Lower lobe of right lung (tissue), 2 donors: ENCODE results near the gene ZNF208. TPM values are rescaled to one million over a fixed set of nuclear protein-coding genes. Genes with fewer than 3 reads are reported as not detected.
"Not testable (repeated sequence)": the region's sequence is repeated elsewhere in the genome, so short reads cannot be mapped to it uniquely, and the experiment has no call there.

Experiments
- ATAC-seq, 2 donors: fragments of 200-7000 bp; cut with Tn5 transposase; one replicate each; pipeline ENCODE4 v1.9.1; 2020 to 2022; ENCODE audit warnings: mild to moderate bottlenecking in 2 of 2, moderate library complexity in 2 of 2
- DNase-seq: peaks from one replicate; pipeline ENCODE4 v3.0.0-alpha.2; 2020
- H3K27ac ChIP-seq: fragments of 200-600 bp; one replicate; pipeline ENCODE4 v1.8.0; 2022
- H3K27me3 ChIP-seq: fragments of 200-600 bp; one replicate; pipeline ENCODE4 v1.8.0; 2022; ENCODE audit warnings: low read depth
- H3K36me3 ChIP-seq: fragments of 200-600 bp; one replicate; pipeline ENCODE4 v1.8.0; 2022; ENCODE audit warnings: mild to moderate bottlenecking
- H3K4me1 ChIP-seq: fragments of 200-600 bp; one replicate; pipeline ENCODE4 v1.8.0; 2022
- H3K4me3 ChIP-seq: fragments of 200-600 bp; one replicate; pipeline ENCODE4 v1.8.0; 2022; ENCODE audit warnings: mild to moderate bottlenecking
- H3K9me3 ChIP-seq: fragments of 200-600 bp; one replicate; pipeline ENCODE4 v1.8.0; 2022
- intact Hi-C: fragments of 100-400 bp; cut with DNase I; formaldehyde crosslinking; loops from one replicate; pipeline ENCODE4 v1.11.0; 2022
- total RNA-seq: library from RNA; stranded (reverse); fragmentation: NEBNext Ultra II Directional; extraction: Animal tissue kit (Norgen Biotek cat#: 25700); gene quantifications from one replicate; pipeline ENCODE4 v1.2.1, GENCODE V29; 2021
- TF ChIP-seq, protein P1 (sequence below): fragments of 200-600 bp; IDR thresholded peaks from one replicate; pipeline ENCODE4 v1.8.0; 2022; ENCODE audit warnings: antibody characterized with exemption, mild to moderate bottlenecking
- donor health status: DM: no; HTN: yes; CAD: no; lungs with severe emphysema.

ZNF208 gene
- total RNA-seq, 1 donor from 2014 or later: 6.4 TPM

DNA sequence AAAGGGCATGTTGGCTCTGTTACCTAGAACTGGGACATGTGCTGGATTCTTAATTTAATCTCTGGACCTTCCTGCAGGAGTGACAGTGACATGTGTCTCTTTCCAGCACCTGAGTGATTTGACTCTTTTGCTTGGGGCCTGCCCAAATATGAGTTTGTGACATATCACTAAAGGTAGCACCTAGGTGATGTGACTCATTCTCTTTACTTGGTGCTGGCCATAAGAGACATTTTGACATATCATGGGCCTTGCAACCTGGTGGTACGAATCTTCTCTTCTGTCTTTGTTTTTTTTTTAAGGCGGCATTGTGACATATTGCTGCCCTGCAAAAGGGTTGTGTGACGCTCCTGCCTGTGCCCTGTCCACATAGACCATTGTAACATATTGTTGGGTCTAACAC, 108.9 kb downstream of the ZNF208 start:
- DNase-seq (no peak), ATAC-seq (no peak)
- H3K27me3 ChIP-seq: no peaks in the 10 kb centered on the region
- no peaks in the 10 kb centered on the region for H3K36me3 ChIP-seq
- no peak overlapping the region for H3K4me3 ChIP-seq
- intact Hi-C loops: no loop called here
- peaks cover 4% of the 10 kb centered on the region for H3K9me3 ChIP-seq
- H3K27ac ChIP-seq: no peak overlapping the region
- H3K4me1 ChIP-seq: no peaks in the 10 kb centered on the region
- TF ChIP-seq, protein P1, sequence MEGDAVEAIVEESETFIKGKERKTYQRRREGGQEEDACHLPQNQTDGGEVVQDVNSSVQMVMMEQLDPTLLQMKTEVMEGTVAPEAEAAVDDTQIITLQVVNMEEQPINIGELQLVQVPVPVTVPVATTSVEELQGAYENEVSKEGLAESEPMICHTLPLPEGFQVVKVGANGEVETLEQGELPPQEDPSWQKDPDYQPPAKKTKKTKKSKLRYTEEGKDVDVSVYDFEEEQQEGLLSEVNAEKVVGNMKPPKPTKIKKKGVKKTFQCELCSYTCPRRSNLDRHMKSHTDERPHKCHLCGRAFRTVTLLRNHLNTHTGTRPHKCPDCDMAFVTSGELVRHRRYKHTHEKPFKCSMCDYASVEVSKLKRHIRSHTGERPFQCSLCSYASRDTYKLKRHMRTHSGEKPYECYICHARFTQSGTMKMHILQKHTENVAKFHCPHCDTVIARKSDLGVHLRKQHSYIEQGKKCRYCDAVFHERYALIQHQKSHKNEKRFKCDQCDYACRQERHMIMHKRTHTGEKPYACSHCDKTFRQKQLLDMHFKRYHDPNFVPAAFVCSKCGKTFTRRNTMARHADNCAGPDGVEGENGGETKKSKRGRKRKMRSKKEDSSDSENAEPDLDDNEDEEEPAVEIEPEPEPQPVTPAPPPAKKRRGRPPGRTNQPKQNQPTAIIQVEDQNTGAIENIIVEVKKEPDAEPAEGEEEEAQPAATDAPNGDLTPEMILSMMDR: no peak

DNA sequence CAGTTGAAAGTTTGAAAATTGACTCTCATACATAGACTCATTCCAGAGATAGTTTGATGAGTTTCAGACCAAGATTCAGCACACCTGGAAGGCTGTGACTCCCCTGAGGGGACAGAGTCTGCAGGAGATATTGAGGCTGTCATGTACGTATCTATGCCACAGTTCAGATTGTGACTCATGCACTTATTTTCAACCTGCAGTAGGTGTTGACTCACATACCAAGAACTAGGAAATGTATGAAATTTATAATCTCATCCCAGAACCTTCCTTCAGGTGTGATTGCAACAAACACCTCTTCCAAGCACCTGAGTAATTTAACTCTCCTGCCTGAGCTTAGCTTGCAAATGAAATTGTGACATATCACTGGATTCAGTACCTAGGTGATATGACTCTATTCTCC, 110.3 kb downstream of the ZNF208 start:
- no peaks in the 10 kb centered on the region for H3K4me1 ChIP-seq
- ATAC-seq: no peak
- no peaks in the 10 kb centered on the region for H3K36me3 ChIP-seq
- no peak overlapping the region for H3K27ac ChIP-seq
- TF ChIP-seq, protein P1: no peak
- peaks cover 7% of the 10 kb centered on the region for H3K9me3 ChIP-seq
- no peak for DNase-seq
- no peaks in the 10 kb centered on the region for H3K27me3 ChIP-seq
- no peak overlapping the region for H3K4me3 ChIP-seq
- intact Hi-C loops: no loop called here

DNA sequence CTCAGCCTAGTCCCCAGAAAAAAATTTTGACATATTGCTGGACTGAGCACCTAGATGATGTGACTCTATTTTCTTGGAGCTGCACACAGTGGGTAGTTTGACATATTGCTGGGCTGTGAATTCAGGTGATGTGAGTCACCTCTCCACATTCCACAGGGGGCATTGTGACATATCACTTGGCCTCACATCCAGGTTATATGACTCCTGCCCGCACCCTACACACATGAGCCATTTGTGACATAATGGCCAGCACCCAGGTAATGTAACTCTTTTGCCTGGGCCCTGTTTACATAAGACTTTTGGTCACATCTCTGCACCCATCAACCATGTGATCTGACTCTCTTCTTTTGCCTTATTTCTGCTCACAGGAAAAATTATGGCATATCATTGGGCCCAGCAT, 119.7 kb downstream of the ZNF208 start:
- intact Hi-C loops: no loop called here
- H3K36me3 ChIP-seq: no peaks in the 10 kb centered on the region
- no peaks in the 10 kb centered on the region for H3K27me3 ChIP-seq
- TF ChIP-seq, protein P1: no peak
- ATAC-seq (no peak), DNase-seq (no peak)
- peaks cover 15% of the 10 kb centered on the region for H3K9me3 ChIP-seq
- H3K4me1 ChIP-seq: no peaks in the 10 kb centered on the region
- no peak overlapping the region for H3K4me3 ChIP-seq
- H3K27ac ChIP-seq: no peak overlapping the region

DNA sequence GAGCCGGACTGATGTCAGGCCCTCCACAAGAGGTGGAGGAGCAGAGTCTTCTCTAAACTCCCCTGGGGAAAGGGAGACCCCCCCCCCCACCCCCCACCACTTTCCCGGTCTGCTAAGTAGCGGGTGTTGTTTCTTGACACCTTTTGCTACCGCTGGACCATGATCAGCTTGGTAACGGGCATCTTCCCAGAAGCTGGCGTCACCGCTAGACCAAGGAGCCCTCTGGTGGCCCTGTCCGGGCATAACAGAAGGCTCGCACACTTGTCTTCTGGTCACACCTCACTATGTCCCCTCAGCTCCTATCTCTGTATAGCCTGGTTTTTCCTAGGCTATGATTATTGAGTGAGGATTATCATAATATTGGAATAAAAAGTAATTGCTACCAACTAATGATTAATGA, 120.7 kb downstream of the ZNF208 start:
- H3K4me1 ChIP-seq, H3K9me3 ChIP-seq, H3K27me3 ChIP-seq, H3K4me3 ChIP-seq, intact Hi-C loops, H3K36me3 ChIP-seq, ATAC-seq, H3K27ac ChIP-seq: not testable (repeated sequence)
- DNase-seq: peak; percentile 48
- TF ChIP-seq, protein P1: peak; percentile 43

DNA sequence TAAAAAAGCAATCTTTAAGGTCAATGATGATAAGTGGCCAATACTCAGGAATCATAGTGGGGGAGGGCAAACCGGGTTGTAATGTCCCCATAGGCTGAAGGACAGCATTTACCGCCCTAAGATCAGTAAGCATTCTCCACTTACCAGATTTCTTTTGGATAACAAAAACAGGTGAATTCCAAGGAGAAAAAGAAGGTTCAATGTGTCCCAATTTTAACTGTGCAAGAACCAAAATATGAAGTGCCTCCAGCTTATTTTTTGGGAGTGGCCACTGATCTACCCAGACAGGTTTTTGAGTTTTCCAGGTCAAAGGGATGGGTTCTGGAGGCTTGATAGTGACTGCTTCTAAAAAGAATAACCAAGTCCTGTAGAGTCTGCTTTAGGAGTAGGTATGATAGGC, 125.2 kb downstream of the ZNF208 start:
- H3K9me3 ChIP-seq, H3K27ac ChIP-seq, ATAC-seq, H3K4me3 ChIP-seq, H3K27me3 ChIP-seq, H3K4me1 ChIP-seq, DNase-seq, intact Hi-C loops, H3K36me3 ChIP-seq: not testable (repeated sequence)

DNA sequence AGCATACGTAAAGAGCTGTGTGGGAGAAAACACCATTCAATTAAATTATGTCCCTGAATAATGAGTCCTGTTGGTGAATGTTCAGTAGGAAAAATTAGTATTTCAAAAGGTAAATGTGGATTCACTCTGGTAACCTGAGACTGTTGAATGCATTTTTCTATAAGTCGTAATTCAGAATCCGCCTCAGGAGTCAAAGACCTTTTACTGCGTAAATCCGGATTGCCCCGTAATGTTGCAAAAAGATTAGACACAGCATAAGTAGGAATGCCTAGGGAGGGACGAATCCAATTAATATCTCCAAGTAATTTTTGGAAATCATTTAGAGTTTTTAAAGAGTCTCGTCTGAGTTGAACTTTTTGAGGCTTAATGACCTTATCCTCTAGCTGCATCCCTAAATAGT, 126.0 kb downstream of the ZNF208 start:
- H3K27ac ChIP-seq, H3K4me3 ChIP-seq, intact Hi-C loops, H3K27me3 ChIP-seq, H3K9me3 ChIP-seq, DNase-seq, H3K4me1 ChIP-seq, ATAC-seq, H3K36me3 ChIP-seq: not testable (repeated sequence)

DNA sequence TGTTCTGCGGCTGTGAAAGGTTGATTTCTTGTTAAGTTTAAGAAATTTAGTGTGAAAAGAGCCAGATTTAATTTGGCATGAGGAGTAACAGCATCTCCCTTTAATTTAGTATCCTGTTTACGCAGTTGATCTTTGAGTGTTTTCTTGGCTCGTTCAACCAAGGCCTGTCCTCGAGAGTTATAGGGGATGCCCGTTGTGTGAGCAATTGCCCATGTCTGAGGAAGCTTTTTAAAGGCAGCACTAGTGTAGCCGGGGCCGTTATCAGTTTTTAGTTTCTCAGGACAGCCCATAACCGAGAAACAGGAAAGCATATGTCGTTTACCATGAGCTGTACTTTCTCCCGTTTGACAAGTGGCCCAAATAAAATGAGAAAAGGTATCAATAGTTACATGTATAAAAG, 127.2 kb downstream of the ZNF208 start:
- intact Hi-C loops: no loop called here
- H3K36me3 ChIP-seq: no peaks in the 10 kb centered on the region
- no peaks in the 10 kb centered on the region for H3K4me1 ChIP-seq
- TF ChIP-seq, protein P1: no peak
- no peaks in the 10 kb centered on the region for H3K9me3 ChIP-seq
- H3K4me3 ChIP-seq: no peak overlapping the region
- ATAC-seq (no peak), DNase-seq (no peak)
- H3K27ac ChIP-seq: no peak overlapping the region
- H3K27me3 ChIP-seq: no peaks in the 10 kb centered on the region
